Bronchial epithelial cell (primary cell): ENCODE data around the gene ZNF618. TPM values are rescaled to one million over a fixed set of nuclear protein-coding genes. Genes with fewer than 3 reads are reported as not detected.

Experiments
- DNase-seq: peaks from one replicate; pipeline ENCODE4 v3.0.0-alpha.2; 2010; ENCODE audit warnings: low read depth
- FAIRE-seq: peaks from 2 replicates; lab custom pipeline; 2011; peaks lifted over from hg19 to GRCh38; lab: Jason Lieb, UNC
- H3K27me3 ChIP-seq: 2 replicates; pipeline ENCODE4 v1.5.1; 2011; ENCODE audit warnings: low read length; ENCODE audit not compliant: control insufficient read depth, insufficient read depth
- H3K36me3 ChIP-seq: 2 replicates; pipeline ENCODE4 v1.5.1; 2011; ENCODE audit warnings: low read length; ENCODE audit not compliant: control insufficient read depth, insufficient read depth
- H3K4me3 ChIP-seq: 2 replicates; pipeline ENCODE4 v1.5.1; 2011; ENCODE audit warnings: mild to moderate bottlenecking, low read depth, low read length, control low read depth
- CTCF ChIP-seq: IDR thresholded peaks from 2 replicates; pipeline ENCODE4 v1.5.1; 2011; ENCODE audit warnings: mild to moderate bottlenecking, moderate library complexity, low read length, control low read depth, inconsistent platforms; ENCODE audit not compliant: insufficient read depth, severe bottlenecking
- total RNA-seq: library from RNA; depleted of rRNA; stranded (reverse); fragments of >200 nt; gene quantifications from 2 replicates; pipeline ENCODE4 v1.2.1, GENCODE V29; 2014

The ZNF618 gene
- total RNA-seq, 1 donor from 2014 or later = 1.6 TPM

GRCh38 chr9:113998114-113998513 is 122.0 kb downstream of the ZNF618 start:
- Histone ChIP-seq H3K36me3 (peaks cover 2% of the 10 kb centered on the region), H3K27me3 (no peaks in the 10 kb centered on the region), H3K4me3 (no peak overlapping the region)
- TF ChIP-seq CTCF = no peak
- DNase-seq = no peak
- no peak for FAIRE-seq

- Histone ChIP-seq H3K36me3 (peaks cover 2% of the 10 kb centered on the region), H3K27me3 (no peaks in the 10 kb centered on the region), H3K4me3 (no peak overlapping the region)
- TF ChIP-seq CTCF = peak; percentile 12
- FAIRE-seq (no peak), DNase-seq (no peak)
These were observed 122.6 kb downstream of the ZNF618 start for GRCh38 chr9:113998525-113999255.

- no peak for TF ChIP-seq CTCF
- FAIRE-seq (peak; percentile 72), DNase-seq (no peak)
- H3K36me3 ChIP-seq = peaks cover 2% of the 10 kb centered on the region
- no peak overlapping the region for H3K4me3 ChIP-seq
- H3K27me3 ChIP-seq = no peaks in the 10 kb centered on the region
These were observed 123.3 kb downstream of the ZNF618 start for GRCh38 chr9:113999256-114000062.

- TF ChIP-seq CTCF = no peak
- DNase-seq (no peak), FAIRE-seq (no peak)
- Histone ChIP-seq H3K27me3 (no peaks in the 10 kb centered on the region), H3K36me3 (peaks cover 2% of the 10 kb centered on the region), H3K4me3 (no peak overlapping the region)
These were observed 124.0 kb downstream of the ZNF618 start for GRCh38 chr9:114000063-114000454.

- no peak for TF ChIP-seq CTCF
- Histone ChIP-seq H3K27me3 (no peaks in the 10 kb centered on the region), H3K4me3 (no peak overlapping the region), H3K36me3 (peaks cover 2% of the 10 kb centered on the region)
- DNase-seq (no peak), FAIRE-seq (no peak)
These were observed 124.7 kb downstream of the ZNF618 start for GRCh38 chr9:114000671-114001409.
